Measurements from ENCODE around the gene CHM.

CHM gene

DNA sequence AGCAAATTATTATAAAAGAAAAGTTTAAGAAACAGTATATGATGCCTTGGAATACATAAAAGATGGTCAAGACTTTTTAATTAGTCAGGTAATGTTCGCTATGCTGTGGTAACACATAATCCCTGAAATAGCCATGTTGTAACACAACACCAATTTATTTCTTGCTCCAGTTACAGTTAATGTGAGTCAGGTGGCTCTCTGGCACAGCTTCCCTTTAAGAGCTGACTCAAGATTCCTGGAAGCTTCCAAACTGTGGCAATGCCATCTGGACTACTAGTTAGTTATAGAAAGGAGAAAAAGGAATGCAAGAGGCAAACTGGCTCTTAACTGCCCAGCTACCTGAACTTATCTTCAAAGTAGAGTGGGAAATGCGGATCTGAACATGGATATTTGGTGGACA lies 210.5 kb downstream of the CHM start:
- TF ChIP-seq, protein P1, sequence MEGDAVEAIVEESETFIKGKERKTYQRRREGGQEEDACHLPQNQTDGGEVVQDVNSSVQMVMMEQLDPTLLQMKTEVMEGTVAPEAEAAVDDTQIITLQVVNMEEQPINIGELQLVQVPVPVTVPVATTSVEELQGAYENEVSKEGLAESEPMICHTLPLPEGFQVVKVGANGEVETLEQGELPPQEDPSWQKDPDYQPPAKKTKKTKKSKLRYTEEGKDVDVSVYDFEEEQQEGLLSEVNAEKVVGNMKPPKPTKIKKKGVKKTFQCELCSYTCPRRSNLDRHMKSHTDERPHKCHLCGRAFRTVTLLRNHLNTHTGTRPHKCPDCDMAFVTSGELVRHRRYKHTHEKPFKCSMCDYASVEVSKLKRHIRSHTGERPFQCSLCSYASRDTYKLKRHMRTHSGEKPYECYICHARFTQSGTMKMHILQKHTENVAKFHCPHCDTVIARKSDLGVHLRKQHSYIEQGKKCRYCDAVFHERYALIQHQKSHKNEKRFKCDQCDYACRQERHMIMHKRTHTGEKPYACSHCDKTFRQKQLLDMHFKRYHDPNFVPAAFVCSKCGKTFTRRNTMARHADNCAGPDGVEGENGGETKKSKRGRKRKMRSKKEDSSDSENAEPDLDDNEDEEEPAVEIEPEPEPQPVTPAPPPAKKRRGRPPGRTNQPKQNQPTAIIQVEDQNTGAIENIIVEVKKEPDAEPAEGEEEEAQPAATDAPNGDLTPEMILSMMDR (IDR thresholded peaks at IDR 0.05; ENCODE audit: extremely low read depth, missing control alignments): no peak
- no peak for DNase-seq (ENCODE audit: low spot score)

DNA sequence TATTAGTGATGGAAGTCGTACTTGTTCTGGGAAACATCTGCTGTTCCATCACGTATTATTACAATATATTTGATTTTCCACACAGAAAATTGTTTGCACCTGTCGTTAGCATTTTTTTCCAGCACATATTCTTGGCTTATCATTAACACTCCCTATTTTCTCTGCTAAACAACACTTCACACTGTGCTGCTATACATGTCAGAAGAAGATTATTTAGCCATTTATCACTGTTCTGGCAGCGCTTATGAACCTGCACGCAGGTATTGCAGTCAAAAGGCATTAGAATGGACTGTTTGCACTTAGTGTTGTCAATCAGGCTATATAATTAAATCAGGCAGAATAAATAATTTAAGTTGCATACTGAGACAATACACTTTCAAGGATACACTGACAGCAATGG lies 218.6 kb downstream of the CHM start:
- no peak for DNase-seq (ENCODE audit: low spot score)
- TF ChIP-seq, protein P1 (IDR thresholded peaks at IDR 0.05; ENCODE audit: extremely low read depth, missing control alignments): no peak

DNA sequence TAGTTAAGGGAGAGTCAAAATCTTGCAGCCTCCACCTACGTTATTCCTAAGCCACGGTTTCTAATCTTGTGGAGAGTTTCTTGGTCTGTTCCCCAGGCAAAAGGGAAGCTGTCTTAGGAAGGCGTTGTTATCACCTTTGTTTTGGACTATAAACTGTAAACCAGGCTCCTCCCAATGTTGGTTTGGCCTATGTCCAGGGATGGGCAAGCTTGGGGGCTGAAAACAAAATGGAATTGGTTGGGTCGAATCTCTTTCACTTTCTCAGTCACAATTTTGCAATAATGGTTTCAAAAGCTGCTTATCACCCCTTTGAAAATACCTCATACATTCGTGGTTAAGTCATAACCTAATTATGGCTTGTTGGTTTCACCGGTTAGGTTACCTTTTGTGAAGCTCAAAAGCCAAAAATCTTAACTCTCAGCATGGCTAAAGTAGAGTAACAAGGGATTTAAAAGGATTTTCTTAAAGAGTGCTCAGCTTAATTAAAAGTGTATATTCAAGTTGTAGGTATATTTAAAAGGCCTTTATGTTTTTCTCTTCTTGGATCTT lies 232.1 kb downstream of the CHM start:
- DNase-seq (ENCODE audit: low spot score): no peak
- TF ChIP-seq, protein P1 (IDR thresholded peaks at IDR 0.05; ENCODE audit: extremely low read depth, missing control alignments): no peak
